ENCODE data around the gene PCYT2. TPM values are rescaled to one million over a fixed set of nuclear protein-coding genes. Genes with fewer than 3 reads are reported as not detected.

Gene PCYT2
- total RNA-seq, 4 donors from 2014 or later = 23.7 to 34.2 (median 30.4) TPM

DNA sequence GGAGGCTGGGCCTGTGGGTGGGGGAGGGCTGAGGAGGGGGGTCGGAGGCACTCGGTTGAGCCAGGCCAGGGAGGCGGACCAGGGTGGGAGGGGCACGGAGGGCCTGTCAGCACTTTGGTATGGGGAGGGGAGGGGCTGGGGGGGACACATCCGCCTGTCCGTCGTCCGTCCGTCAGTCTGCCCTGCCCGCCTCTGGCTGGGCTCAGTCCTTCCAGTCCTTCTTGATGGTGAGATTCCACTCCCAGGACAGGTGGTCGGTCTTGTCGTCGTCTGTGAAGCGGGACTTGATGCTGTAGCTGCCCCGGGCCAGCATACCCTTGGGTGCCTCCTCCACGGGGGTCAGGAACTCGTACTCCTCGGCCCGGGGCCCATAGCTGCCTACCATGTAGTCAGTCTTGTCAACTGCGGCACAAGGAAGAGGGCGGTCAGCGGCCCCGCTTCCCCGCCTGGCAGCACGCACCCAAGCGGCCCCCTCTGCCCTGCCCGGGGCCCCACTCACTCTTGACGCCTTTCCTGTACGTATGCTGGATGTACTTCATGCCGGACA lies 42.5 kb downstream of the PCYT2 start:
- H3K9me3 ChIP-seq = no peaks in the 10 kb centered on the region
- DNase-seq (ENCODE audit: low spot score in 2 of 2) = no peak
- H3K27ac ChIP-seq = peak overlapping the region; percentile 99
- H3K4me3 ChIP-seq = no peak overlapping the region
- no peak for TF ChIP-seq EP300 (IDR thresholded peaks at IDR 0.05)
- TF ChIP-seq, protein P1, sequence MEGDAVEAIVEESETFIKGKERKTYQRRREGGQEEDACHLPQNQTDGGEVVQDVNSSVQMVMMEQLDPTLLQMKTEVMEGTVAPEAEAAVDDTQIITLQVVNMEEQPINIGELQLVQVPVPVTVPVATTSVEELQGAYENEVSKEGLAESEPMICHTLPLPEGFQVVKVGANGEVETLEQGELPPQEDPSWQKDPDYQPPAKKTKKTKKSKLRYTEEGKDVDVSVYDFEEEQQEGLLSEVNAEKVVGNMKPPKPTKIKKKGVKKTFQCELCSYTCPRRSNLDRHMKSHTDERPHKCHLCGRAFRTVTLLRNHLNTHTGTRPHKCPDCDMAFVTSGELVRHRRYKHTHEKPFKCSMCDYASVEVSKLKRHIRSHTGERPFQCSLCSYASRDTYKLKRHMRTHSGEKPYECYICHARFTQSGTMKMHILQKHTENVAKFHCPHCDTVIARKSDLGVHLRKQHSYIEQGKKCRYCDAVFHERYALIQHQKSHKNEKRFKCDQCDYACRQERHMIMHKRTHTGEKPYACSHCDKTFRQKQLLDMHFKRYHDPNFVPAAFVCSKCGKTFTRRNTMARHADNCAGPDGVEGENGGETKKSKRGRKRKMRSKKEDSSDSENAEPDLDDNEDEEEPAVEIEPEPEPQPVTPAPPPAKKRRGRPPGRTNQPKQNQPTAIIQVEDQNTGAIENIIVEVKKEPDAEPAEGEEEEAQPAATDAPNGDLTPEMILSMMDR (IDR thresholded peaks at IDR 0.05) = no peak
- peaks cover 22% of the 10 kb centered on the region for H3K36me3 ChIP-seq
- peaks cover 70% of the 10 kb centered on the region for H3K4me1 ChIP-seq
- H3K27me3 ChIP-seq = no peaks in the 10 kb centered on the region
- WGBS = 62% methylated on average over 20 of the region's 30 CpGs

DNA sequence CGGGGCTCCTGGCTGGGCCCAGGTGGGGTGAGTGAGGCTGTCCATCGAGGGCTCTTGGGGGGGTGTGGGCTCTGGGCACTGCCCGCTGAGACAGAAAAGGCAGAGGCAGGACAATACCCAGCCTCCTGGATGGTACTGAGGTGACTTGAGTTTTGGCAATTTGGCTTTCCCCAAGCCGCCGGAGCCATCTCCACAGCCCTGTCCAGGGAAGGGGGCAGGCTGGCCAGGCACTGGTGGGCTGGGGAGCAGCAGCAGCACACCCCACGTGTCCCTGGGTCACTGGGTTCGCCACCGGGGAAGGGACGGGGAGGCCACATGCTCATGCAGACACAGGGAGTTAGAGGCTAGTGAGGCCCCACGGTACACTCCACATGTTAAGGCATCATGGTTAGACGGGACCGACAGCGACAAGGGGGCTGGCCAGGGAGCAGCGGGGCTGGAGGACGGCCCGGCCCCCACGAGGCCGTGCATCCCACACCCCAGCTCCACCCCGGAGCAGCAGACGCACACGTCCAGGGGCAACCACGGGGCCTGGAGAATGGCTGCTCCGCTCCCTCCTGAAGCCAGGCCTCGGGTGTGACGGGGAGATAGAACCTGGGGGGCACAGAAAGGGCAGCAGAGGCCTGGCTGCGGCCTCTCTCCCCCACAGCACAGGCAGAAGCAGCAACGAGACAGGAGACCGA lies 43.1 kb downstream of the PCYT2 start:
- no peak for DNase-seq (ENCODE audit: low spot score in 2 of 2)
- H3K4me3 ChIP-seq = no peak overlapping the region
- peak overlapping the region; percentile 99 for H3K27ac ChIP-seq
- no peaks in the 10 kb centered on the region for H3K27me3 ChIP-seq
- peaks cover 22% of the 10 kb centered on the region for H3K36me3 ChIP-seq
- TF ChIP-seq EP300 (IDR thresholded peaks at IDR 0.05) (no peak), POLR2AphosphoS5 (IDR thresholded peaks at IDR 0.05) (no peak), POLR2A (IDR thresholded peaks at IDR 0.05) (no peak)
- TF ChIP-seq, protein P1 (IDR thresholded peaks at IDR 0.05) = no peak
- WGBS = 72% methylated on average over 17 of the region's 28 CpGs
- peaks cover 74% of the 10 kb centered on the region for H3K4me1 ChIP-seq
- H3K9me3 ChIP-seq = no peaks in the 10 kb centered on the region

DNA sequence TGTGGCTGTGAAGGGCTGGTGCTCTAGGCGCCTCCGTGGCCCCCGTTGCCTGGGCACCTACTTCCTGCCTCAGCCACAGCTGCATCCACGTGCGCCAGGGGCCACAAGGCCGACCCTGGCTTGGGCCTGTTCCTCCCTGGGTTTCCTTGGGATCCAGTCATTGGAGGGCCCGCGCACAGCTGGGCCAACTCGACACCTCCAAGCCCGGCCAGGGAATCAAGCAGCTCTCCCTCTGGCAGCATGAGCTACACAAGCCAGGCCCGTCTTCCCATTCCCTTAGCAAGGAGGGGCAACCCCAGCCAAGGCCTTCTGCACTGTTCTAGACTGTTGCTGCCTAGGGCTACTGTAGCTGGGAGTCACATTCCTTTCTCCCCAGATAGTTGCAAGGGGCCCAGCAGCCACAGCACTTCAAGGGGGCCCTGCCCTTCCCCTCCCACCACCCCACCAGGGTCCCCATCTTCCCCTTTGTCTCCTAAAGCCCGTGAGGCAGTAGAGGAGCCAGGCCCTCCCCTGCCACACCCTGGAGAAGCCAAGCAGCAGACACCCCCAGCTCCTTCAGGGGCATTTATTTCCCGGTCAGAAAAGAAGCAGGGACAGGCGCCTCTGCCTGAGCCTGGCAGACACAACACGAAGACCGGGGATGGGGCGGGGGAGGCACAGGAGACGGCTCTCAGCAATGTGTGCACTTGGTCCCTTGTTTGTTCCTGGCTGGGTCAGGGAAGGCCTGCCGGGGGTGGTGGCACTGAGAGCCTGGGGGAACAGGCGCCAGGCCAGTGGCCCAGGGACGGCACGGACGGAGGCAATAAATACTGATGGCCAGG lies 43.8 kb downstream of the PCYT2 start:
- Histone ChIP-seq H3K36me3 (peaks cover 22% of the 10 kb centered on the region), H3K4me3 (no peak overlapping the region), H3K4me1 (peaks cover 73% of the 10 kb centered on the region), H3K9me3 (no peaks in the 10 kb centered on the region), H3K27me3 (no peaks in the 10 kb centered on the region), H3K27ac (peak overlapping the region; percentile 99)
- TF ChIP-seq POLR2A (IDR thresholded peaks at IDR 0.05) (no peak), POLR2AphosphoS5 (IDR thresholded peaks at IDR 0.05) (no peak), EP300 (IDR thresholded peaks at IDR 0.05) (no peak)
- TF ChIP-seq, protein P1 (IDR thresholded peaks at IDR 0.05) = no peak
- DNase-seq (ENCODE audit: low spot score in 2 of 2) = no peak
- WGBS = 32% methylated on average over 11 of the region's 23 CpGs

DNA sequence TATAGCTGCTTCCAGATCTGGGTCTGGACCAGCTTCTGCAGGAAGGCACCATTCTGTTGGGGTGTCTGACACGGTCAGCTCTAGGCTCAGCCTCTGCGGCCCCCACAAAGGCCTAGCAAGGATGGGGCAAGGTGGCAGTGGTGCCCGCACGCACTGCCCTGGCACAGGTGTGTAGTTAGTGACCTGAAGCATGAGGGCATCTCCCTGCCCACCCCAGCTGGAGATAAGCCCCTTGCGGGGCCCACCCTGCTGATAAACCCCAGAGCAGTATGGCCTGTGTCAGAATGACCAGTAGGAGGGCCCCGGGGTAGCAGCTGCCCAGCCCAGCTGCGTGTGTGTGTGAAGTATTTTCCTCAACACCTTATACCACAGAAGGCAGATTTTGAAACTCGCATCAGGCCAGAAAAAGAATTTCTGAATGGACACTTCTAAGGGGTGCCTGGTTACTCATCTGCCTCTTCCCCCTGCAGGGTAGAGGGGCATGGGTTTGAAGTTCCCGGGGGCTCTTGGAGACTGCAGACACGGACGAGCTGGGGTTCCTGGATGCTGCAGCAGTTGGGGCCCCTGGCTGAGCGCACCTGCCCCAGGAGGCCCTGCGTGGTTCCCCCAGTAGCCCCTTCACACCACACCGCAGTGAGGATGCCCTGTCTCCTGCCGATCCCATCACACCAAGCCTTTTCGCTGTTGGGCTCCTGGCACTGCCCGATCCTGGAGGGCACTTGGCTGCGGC lies 44.6 kb downstream of the PCYT2 start:
- 72% methylated on average over 6 of the region's 18 CpGs for WGBS
- no peak for DNase-seq (ENCODE audit: low spot score in 2 of 2)
- no peak overlapping the region for H3K4me3 ChIP-seq
- TF ChIP-seq POLR2AphosphoS5 (IDR thresholded peaks at IDR 0.05) = no peak
- no peaks in the 10 kb centered on the region for H3K27me3 ChIP-seq
- H3K9me3 ChIP-seq = no peaks in the 10 kb centered on the region
- no peak overlapping the region for H3K27ac ChIP-seq
- peaks cover 74% of the 10 kb centered on the region for H3K4me1 ChIP-seq
- H3K36me3 ChIP-seq = peaks cover 22% of the 10 kb centered on the region

DNA sequence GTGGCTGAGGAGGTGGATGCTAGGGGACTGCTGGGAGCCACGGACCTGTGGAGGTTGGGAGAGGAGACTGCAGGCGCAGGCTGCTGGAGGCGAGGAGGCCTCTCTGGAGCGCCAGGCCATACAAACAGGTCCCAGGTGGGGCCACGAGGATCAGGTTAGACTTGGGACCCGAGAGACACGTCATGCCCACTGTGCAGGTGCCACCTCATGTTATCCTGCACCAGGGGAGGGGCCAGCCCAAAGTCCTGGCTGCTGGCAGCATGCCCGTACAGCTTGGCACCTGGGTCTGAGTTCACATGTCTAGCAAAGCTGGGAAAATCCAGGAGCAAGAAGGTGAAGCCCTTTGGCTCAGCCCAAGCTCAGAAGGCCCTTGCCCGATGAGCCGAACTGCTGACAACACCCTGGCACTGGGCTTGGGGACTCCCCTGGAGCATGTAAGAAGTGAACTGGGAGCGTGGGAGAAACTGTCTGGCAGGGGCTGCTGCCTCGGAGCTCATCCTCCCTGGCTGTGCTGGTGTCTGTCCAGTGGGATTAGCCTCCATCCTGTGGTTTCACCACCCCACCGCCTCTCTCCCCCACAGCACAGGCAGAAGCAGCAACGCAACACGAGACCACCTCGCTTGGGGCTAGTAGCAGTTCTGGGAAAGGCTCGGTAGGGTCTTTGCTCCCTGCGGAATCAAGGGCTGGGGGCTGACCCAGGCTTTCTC lies 45.3 kb downstream of the PCYT2 start:
- WGBS = 68% methylated on average over 12 of the region's 18 CpGs
- TF ChIP-seq POLR2AphosphoS5 (IDR thresholded peaks at IDR 0.05) (peak in 1 of 3 donors; percentile 12), POLR2A (IDR thresholded peaks at IDR 0.05) (no peak)
- H3K36me3 ChIP-seq = peaks cover 22% of the 10 kb centered on the region
- peaks cover 75% of the 10 kb centered on the region for H3K4me1 ChIP-seq
- no peaks in the 10 kb centered on the region for H3K27me3 ChIP-seq
- DNase-seq (ENCODE audit: low spot score in 2 of 2) = no peak
- H3K27ac ChIP-seq = no peak overlapping the region
- no peaks in the 10 kb centered on the region for H3K9me3 ChIP-seq
- no peak overlapping the region for H3K4me3 ChIP-seq
